LNCaP clone FGC (cell line): ENCODE results near the gene FBXL7.

Experiments
- DNase-seq: peaks from one replicate; pipeline ENCODE4 v3.0.0-alpha.2; 2011; ENCODE audit warnings: low read depth
- H3K4me3 ChIP-seq: 2 replicates; pipeline ENCODE4 v1.5.1; 2011; ENCODE audit warnings: mild to moderate bottlenecking, low read depth, low read length, control low read depth
- TF ChIP-seq, protein P1 (sequence below): IDR thresholded peaks from 2 replicates; pipeline ENCODE4 v1.5.1; 2012; ENCODE audit warnings: mild to moderate bottlenecking; ENCODE audit not compliant: control insufficient read depth, insufficient read depth; ENCODE audit errors: extremely low read depth

Gene FBXL7

DNA sequence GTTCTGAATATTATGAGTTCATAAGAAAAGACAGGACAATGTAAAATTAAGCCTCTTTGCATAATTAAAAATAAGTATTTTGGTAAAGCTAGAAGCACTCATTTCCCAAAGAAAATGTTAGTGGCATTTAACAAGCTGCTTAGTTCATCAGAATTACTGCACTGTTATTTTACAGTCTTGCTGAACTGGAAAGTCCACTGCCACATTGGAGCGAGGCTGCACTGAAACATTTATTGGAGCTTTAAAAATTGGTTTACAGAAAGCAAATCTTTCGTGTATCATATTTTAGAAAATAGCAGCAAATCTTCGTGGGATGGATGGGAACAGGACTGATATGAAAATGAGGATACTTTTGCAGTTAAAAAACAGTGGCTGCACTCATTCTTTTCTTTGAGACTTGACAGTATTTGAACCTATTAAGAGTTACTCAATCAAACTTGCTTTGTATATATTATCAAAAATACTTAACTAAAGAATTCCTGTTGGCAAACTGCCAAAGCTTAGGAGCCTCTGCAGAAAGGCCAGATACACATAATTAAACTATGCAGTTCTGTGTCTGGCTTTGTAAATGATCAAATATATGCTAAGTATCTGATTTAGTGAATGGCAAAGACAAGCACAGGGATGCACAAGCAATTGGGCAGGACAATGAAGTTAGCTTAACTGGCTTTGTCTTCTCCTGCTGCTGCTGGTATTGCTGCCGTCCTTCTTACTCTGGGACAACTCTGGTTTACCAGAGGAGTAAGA lies 16.5 kb upstream of the FBXL7 start:
- H3K4me3 ChIP-seq = peak overlapping the region; percentile 2; the same call in 1 of the 2 replicates
- DNase-seq = peak; percentile 72
- TF ChIP-seq, protein P1, sequence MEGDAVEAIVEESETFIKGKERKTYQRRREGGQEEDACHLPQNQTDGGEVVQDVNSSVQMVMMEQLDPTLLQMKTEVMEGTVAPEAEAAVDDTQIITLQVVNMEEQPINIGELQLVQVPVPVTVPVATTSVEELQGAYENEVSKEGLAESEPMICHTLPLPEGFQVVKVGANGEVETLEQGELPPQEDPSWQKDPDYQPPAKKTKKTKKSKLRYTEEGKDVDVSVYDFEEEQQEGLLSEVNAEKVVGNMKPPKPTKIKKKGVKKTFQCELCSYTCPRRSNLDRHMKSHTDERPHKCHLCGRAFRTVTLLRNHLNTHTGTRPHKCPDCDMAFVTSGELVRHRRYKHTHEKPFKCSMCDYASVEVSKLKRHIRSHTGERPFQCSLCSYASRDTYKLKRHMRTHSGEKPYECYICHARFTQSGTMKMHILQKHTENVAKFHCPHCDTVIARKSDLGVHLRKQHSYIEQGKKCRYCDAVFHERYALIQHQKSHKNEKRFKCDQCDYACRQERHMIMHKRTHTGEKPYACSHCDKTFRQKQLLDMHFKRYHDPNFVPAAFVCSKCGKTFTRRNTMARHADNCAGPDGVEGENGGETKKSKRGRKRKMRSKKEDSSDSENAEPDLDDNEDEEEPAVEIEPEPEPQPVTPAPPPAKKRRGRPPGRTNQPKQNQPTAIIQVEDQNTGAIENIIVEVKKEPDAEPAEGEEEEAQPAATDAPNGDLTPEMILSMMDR = no peak

DNA sequence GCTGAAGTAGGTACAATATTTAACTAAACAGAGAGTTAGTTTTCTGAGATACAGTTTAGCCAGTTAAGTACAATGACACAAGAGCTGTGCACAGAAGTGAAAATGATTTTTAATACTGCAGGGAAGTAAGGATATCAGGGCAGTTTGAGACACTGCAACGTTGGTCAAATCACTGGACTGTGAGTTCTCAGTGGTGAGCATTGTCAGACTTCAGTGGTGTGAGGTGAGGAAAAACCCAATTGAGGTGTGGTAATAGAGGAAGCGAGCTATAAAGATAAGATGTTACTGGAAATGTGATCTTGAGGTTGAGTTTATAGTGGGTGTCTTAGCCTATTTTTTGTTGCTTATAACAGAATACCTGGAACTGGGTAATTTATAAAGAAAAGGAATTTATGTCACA lies 12.8 kb upstream of the FBXL7 start:
- no peak overlapping the region for H3K4me3 ChIP-seq
- TF ChIP-seq, protein P1 = no peak
- DNase-seq = no peak

DNA sequence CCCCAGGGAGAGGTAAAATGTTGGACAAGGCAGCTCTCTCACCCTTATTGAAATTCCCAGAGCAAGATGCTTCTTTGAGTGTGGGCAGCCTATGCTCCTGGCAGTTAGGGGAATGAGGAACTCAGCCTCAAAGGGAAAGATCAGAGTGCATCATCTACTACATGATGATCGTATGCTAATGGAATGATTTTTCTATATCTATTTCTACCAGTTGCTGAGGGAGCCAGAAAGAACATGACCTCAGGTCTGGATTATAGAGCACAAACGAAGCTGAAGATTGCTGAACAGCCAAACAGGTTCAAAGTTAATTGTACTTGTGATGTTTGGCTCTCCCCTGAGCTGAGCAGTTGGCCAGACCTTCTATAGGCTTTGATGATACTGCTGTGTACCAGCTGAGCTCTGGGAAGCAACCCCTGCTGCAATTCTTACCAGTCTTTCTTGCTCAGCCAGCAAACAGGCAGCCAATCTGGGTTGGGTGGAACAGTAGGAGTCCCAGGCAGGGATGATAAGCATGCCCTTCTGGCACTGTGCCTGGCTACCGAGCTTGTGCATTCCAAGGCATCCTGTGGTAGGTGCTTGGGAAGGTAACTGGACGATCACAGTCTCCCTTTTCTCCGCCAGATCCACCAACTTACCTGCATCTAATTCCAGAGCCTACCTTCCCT lies 10.3 kb upstream of the FBXL7 start:
- TF ChIP-seq, protein P1 = no peak
- no peak overlapping the region for H3K4me3 ChIP-seq
- peak; percentile 69 for DNase-seq

DNA sequence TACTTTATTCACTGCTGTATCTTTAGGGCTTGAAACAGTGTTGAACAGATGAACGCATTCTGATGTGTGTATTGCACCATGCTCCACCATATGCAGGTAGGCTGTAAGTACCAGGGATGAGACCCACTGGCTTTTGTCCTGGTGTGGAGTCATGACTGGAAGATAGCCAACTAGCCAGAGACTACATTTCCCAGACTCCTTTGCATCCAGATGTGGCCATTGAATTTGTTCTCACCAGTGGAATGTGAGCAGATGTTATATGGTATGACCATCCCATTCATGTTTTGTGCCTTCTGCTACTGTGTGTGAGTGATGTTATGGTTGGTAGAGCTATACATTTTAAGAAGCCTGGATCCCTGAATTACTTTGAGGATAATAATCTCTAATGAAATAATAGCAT lies 7.4 kb upstream of the FBXL7 start:
- no peak for DNase-seq
- no peak overlapping the region for H3K4me3 ChIP-seq
- TF ChIP-seq, protein P1 = no peak

DNA sequence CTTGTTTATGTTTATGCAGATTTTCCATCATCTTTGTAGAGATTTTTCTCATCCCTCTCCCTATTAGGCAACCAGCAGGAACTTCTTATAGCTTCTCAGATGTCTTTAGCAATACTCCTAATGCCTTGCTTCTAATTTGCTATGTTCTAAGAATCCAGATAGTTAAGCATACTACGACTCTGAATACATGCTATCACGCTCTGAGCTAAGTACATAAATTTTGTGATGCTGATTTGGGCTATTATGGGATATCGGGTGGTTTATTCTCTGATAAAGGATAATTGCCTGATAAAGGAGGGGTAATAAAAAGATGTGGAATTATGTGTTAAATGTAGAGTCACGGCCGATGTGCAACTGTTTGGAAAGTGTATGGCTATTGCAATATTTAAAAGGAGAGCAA lies 6.5 kb upstream of the FBXL7 start:
- TF ChIP-seq, protein P1 = no peak
- no peak overlapping the region for H3K4me3 ChIP-seq
- no peak for DNase-seq

DNA sequence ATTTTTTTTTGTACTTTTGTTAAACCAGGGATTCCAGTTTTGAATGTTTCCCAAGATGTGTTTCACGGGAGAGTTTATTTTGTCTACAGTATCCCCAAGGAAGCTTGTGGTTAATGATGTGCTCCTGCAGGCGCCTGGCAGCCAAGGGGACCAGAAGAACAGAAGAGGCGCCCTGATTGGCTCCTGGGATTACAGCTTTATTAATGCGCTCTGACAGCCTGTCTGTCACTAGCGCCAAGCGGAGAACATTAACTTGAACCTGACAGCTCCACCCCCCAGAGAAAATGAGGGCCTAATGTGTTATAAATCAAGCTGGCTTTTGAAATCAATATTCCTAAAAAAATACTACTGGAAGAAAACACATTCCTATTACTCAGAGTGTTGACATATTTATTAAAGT lies 5.0 kb upstream of the FBXL7 start:
- no peak overlapping the region for H3K4me3 ChIP-seq
- DNase-seq = no peak
- TF ChIP-seq, protein P1 = no peak

DNA sequence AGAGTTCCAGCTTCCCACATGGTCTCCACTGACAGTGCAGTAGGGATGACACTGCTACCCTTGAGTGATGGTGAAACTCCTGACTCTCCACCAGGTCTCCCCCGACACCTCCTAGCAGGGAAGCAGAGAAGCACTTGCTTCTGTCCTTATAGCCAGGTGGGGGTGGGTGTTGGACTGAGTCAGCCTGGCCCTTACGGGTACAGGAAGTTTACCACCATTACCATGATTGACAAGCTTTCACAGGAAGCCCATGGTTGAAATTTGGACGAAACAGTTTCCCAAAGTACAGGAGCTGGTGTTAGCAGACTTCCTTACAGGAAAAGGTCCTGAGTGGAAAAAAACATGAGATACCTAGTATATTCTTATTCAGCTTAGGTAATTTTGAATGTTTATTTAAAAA lies 3.1 kb upstream of the FBXL7 start:
- no peak for DNase-seq
- TF ChIP-seq, protein P1 = no peak
- no peak overlapping the region for H3K4me3 ChIP-seq
